ENCODE results near the gene ZNF740. TPM values are rescaled to one million over a fixed set of nuclear protein-coding genes. Genes with fewer than 3 reads are reported as not detected.

ZNF740 gene
- total and polyA plus RNA-seq, 10 of the 15 experiments (the other 5 are each of a cell fraction or from before 2014, with no cell fraction given): 1.4 to 33.6 (median 11.3) TPM

GRCh38 chr12:53221203-53222080 is 40.9 kb downstream of the ZNF740 start (continued):
- no peak for TF ChIP-seq KAT2A (conservative IDR thresholded peaks at IDR 0.05; ENCODE audit: control insufficient read depth, low read depth, low read length)
- TF ChIP-seq LARP7 (IDR thresholded peaks at IDR 0.05): no peak; the same call in 1 of the 2 replicates
- no peak for TF ChIP-seq FOS (IDR thresholded peaks at IDR 0.05; ENCODE audit: borderline replicate concordance, extremely low read depth, insufficient read length)
- no peak for TF ChIP-seq KDM1A (IDR thresholded peaks at IDR 0.05; ENCODE audit: borderline replicate concordance)
- no peak for TF ChIP-seq RAD21 (IDR thresholded peaks at IDR 0.05; ENCODE audit: insufficient read depth, low read depth, low read length)
- TF ChIP-seq TCF7 (IDR thresholded peaks at IDR 0.05; ENCODE audit: borderline replicate concordance): no peak
- TF ChIP-seq NR2C1 (IDR thresholded peaks at IDR 0.05): no peak
- TF ChIP-seq BMI1 (IDR thresholded peaks at IDR 0.05; ENCODE audit: borderline replicate concordance): no peak
- no peak for TF ChIP-seq GABPA (IDR thresholded peaks at IDR 0.05; ENCODE audit: low read depth)
- TF ChIP-seq RCOR1 (conservative IDR thresholded peaks at IDR 0.05; ENCODE audit: low read depth, low read length): 0 out of 2 replicates have a peak, but pooled peaks have one; percentile 73
- TF ChIP-seq RBBP5 (conservative IDR thresholded peaks at IDR 0.05): no peak
- no peak for TF ChIP-seq MYC (IDR thresholded peaks at IDR 0.05; ENCODE audit: insufficient read depth, insufficient read length, insufficient replicate concordance, low read length, severe bottlenecking)
- peak; percentile 41; the same call in 1 of the 2 replicates for TF ChIP-seq NR2F1 (conservative IDR thresholded peaks at IDR 0.05)
- TF ChIP-seq MEF2A (IDR thresholded peaks at IDR 0.05; ENCODE audit: insufficient read depth, low read depth, low read length): no peak
- no peak for TF ChIP-seq SIX5 (IDR thresholded peaks at IDR 0.05; ENCODE audit: low read depth, low read length, severe bottlenecking)
- no peak for TF ChIP-seq ZBTB11 (CRISPR knock-in tag; IDR thresholded peaks at IDR 0.05)
- TF ChIP-seq HDGF (IDR thresholded peaks at IDR 0.05): peak; percentile 69
- TF ChIP-seq IRF4 (IDR thresholded peaks at IDR 0.05; ENCODE audit: low read depth, low read length): no peak
- no peak for TF ChIP-seq SPI1 (IDR thresholded peaks at IDR 0.05; ENCODE audit: borderline replicate concordance, insufficient read depth, low read depth, low read length)
- no peak for TF ChIP-seq WRNIP1 (IDR thresholded peaks at IDR 0.05; ENCODE audit: borderline replicate concordance, low read depth, low read length)
- TF ChIP-seq RAD51 (IDR thresholded peaks at IDR 0.05): no peak
- peak; percentile 66; the same call in 1 of the 2 replicates for TF ChIP-seq POLR2AphosphoS5 (IDR thresholded peaks at IDR 0.05; ENCODE audit: low read length)
- no peak for TF ChIP-seq USF1 (IDR thresholded peaks at IDR 0.05; ENCODE audit: borderline replicate concordance, extremely low read length, insufficient read depth, low read depth, low read length)

Measured in GM12878 (cell line).